ENCODE measurements around the gene NEDD8.
"Not testable (repeated sequence)": the region's sequence is repeated elsewhere in the genome, so short reads cannot be mapped to it uniquely, and the experiment has no call there.

The NEDD8 gene

DNA sequence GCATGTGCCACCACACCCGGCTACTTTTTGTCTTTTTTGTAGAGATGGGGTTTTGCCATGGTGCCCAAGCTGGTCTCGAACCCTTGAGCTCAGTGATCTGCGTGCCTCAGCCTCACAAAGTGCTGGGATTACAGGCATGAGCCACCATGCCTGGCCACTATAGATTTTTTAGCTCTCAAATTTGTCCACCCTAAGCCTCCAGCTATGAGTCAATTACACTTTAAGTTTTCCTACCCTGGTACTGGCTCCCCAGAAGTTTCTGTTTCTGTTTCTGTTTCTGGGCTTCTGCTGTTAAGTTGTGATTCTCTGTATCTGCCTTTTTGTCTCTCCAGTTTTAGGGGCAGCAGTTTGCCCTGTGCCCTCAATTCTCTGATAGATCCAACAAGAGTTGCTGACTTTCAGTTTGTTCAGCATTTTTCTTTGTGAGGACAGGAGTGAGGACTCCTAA, 14.6 kb upstream of the NEDD8 start:
- peak; percentile 67 for DNase-seq

GRCh38 chr14:24245350-24245749, 13.2 kb upstream of the NEDD8 start:
- not testable (repeated sequence) for DNase-seq

- DNase-seq, result peak; percentile 21
These were observed 11.2 kb upstream of the NEDD8 start for GRCh38 chr14:24243336-24243836.

DNA sequence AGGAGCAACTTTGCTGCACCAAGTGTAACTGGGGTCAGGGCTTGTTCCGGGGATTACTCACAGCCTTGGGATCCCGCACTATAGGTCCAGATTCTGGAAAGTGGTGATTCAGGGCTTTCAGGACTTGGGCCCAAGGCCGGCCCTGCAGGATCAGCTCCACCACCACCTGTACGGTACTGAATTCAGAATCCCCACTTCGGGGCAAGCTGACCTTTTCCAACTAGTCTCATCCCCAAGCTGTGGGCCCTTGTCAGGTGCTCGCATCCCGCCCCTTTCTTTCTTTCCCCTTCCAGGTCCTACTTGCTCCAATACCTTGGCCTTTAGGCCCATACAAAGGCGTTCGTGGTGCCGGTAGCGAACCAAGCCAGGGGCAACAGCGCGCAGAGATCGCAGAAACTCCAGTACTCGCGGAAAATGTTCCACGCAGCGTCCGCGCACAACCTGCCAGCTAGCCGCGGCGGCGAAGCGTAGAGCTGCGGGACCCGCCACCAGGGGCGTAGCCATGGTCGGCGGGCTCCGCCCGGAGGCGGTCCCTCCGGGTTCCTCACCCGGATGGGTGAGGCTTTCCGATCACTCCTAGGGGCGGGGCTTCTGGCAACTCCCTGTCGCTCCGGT, 9.8 kb upstream of the NEDD8 start:
- DNase-seq, result peak; percentile 93

- DNase-seq, result no peak
These were observed 8.1 kb upstream of the NEDD8 start for GRCh38 chr14:24240110-24240918.

GRCh38 chr14:24238527-24239037, 6.4 kb upstream of the NEDD8 start:
- DNase-seq, result no peak

DNA sequence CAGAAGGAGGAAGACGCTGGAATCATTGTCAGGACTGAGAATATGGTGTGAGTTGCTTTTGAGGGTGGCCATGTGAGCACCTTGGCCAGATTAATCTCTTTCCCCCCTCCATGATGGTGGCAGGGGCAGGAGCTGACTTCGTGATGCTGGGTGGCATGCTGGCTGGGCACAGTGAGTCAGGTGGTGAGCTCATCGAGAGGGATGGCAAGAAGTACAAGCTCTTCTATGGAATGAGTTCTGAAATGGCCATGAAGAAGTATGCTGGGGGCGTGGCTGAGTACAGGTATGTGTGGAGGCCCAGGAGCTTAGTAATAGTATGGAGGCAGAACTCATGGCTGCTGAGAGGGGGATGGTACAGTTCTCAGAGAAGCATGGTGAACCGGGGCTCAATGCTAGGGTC, 6.0 kb upstream of the NEDD8 start:
- no peak for DNase-seq

DNA sequence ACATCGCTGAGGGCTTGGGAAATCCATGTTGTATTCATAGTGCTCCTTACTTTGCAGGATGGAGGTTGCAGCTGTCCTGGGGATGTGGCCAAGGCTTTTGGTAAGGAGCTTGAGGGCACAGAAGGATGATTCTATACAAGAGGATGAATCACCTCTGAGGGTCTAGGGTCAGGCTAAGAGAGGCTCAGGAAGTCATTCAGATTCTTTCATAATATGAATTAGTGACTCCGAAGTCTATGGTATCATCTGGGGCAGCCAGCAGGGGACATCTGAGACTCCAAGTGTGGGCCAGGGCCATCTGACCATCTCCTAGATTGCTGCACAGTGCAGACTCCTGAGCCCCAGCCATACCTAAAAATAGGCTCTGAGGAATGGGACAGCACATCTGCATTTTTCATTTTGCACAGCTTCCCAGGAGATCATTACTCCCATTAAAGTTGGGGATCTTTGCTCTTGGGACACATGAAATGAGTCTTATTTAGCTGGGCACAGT, 5.3 kb upstream of the NEDD8 start:
- DNase-seq, result no peak

DNA sequence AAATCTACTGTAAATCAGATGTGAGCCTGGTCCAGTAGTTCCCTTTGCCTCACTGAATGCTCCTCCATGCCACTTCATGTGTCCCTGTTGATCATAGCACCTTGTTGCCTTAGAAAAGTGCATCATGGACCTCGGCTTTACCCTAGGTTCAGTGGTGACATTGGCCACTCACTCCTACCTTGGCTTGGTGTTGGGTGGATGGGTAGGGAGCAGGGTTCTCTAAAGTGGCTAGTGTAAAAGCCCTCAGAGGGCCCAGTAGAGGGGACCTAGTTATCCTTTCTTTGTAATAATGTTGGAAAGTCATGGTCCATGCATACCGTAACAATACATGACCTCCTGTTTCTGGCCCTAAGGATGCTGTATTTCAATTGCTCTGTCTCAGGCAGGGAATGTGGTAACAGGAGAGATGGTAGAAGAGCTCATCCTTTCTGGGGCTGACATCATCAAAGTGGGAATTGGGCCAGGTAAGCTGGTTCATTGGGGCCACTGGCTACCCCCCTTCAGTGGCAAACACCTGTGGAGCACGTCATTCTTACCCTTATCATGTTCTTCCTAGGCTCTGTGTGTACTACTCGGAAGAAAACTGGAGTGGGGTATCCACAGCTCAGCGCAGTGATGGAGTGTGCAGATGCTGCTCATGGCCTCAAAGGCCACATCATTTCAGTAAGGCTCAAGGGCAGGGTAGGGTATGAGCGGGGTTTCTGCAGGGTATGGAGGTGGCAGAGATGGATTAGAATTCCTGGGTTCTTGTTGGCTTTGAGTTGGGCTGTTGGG, 4.7 kb upstream of the NEDD8 start:
- DNase-seq, result no peak

DNA sequence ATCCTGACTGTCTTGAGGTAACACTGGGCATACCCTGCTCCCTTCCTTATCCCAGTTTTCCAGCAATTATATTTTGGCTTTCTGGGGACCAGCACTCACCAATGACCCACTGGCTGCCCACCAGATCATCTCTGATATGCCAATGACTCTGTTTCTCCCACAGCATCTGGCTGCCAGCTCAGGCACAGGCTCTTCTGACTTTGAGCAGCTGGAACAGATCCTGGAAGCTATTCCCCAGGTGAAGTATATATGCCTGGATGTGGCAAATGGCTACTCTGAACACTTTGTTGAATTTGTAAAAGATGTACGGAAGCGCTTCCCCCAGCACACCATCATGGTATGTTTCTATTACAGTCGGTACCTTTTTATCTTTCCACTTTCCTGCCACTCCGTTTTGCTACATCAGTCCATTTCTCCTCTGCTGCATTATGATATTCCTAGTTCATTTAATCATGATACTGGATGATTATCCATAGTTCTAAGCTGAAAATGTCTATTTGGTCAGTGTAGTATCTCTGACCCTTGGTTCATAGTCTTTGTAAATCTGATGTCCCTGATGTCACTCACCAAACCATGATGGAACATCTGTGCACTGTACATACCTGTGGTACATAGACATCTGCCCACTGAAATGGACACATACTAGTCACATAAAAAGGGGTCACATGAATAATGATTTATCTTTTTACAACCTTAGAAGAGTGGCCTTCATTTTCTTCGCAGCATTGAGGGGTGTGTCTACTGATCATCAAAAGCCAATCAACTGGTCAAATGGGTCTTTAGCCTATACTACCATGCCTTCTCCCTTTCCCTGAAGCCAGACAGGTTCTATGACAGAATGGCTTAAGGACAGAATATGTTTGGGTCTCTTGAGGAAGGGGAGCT, 3.9 kb upstream of the NEDD8 start:
- no peak for DNase-seq

DNA sequence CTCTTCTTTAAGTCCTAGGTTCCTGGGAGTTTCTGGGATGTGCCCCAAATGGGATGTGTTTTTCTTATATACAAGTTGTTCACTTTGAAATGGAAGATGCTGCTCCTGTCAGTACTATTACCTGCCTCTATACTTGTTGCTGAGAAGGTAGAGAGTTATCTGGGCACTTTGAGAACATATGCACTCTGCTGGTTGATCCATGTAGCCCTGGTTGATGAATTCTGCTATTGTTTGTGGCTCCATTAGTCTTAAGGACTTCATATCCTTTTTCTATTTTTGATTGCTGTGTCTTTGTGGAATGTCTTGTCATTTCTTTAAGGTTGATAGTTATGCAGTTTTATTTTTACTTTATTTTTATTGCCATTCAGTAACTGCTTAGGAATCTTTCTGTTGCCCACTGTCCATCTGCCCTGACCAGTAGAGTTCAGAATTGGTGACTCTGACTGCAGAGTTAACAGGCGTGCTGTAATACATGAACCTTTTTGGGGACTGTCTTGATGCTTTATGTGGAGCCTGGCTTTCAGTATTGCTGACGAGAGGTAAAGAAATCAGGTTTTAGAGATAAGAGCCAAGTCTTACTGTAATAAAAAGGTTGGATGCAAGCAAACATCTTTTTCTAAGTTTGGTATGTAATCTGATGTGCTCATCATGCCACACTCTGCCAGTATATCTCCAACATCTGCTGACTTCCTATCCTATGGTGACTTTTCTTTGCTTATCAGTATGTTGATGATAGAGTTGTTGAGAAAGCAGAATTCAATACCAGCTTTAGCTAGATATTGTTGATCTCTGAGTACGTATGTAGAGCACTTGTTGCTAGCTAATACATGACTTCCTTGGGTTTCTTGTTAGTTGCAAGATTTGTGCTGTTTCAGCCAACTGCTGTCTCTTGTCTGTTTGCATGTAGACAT, 2.2 kb upstream of the NEDD8 start:
- no peak for DNase-seq

- no peak for DNase-seq
These were observed 1.3 kb upstream of the NEDD8 start for GRCh38 chr14:24233538-24233866.

- DNase-seq, result peak; percentile 32
These were observed 724 bp upstream of the NEDD8 start, which contains the start of gene GMPR2 for GRCh38 chr14:24232645-24233537. Gene GMPR2, plus strand, starts transcription at chr14:24232929. Its CDS starts 325 bp downstream, at chr14:24233254.

DNA sequence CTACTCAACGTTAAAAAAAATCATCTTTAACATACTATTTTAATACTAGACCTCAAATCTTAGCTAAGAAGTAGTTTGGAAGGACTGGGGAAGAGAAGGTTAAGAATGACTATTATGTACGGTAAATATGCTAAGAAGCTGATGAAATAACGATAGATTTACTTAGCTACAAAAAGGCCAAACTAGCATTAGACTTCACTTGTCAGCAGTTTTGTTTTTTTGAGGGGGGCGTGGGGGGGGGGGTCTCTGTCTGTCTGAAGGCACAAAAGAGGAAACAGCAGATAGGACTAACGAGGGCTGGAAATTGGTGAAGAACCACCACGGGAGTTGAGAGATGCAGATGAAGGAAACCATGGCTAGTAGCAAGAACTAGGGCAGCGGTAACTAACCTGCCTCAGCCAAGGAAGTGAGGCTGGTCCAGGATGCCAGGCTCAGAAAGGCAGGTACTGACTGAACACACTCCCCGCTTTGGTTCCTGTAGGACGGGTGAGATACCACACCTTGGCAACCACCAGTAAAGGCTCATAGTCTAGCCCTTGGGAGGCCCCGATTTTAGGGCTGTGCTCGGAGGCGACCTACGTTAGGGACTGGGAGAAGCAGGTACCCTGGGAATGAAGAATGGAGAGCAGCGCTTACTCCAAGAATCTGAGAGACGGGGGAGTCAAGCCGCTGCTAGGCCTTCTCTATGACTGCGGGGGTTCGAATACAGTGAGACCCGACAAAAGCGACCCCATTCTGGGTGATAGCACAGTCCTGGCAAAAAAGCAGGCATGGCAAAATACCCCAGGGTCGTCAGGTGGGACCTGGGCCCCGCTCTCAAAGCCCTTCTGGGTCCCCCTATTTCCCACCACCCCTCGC, 675 bp downstream of the NEDD8 start:
- peak; percentile 33 for DNase-seq

- no peak for DNase-seq
These were observed 3.3 kb downstream of the NEDD8 start for GRCh38 chr14:24228902-24229301.

GRCh38 chr14:24226473-24226872, 5.7 kb downstream of the NEDD8 start:
- DNase-seq, result no peak

- DNase-seq, result no peak
These were observed 7.5 kb downstream of the NEDD8 start for GRCh38 chr14:24224618-24225071.

GRCh38 chr14:24222987-24223386, 9.2 kb downstream of the NEDD8 start:
- not testable (repeated sequence) for DNase-seq

DNA sequence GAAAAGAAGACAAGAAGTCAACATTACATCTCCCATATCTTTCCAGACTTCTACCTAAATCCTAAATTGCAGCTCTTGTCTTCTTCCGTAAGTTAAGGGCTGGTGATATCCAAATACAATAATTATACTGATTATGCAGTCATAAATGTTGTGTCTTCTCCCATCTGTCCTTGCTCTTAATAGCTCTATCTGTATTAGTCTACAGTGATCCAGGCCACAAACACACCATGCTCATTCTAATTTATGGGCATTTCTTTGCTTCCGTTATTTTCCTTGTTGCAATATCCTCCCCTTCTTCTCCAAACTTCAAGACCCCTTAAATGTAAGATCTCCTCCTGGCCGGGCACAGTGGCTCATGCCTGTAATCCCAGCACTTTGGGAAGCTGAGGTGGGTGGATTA, 12.6 kb downstream of the NEDD8 start:
- DNase-seq, result no peak

All from CD4-positive, alpha-beta T cell treated with Interleukin-17A for 1 hour (primary cell).